Left ventricle myocardium superior (tissue), 1 donor: Measurements from ENCODE around the gene KCNQ2. TPM values are rescaled to one million over a fixed set of nuclear protein-coding genes. Genes with fewer than 3 reads are reported as not detected.
"Not testable (repeated sequence)": the region's sequence is repeated elsewhere in the genome, so short reads cannot be mapped to it uniquely, and the experiment has no call there.

ENCODE experiments used
- ATAC-seq: fragments of 200-7000 bp; cut with Tn5 transposase; one replicate; pipeline ENCODE4 v1.9.1; 2020; ENCODE audit warnings: mild to moderate bottlenecking, moderate library complexity
- DNase-seq: peaks from one replicate; pipeline ENCODE4 v3.0.0-alpha.2; 2020
- intact Hi-C: fragments of 100-400 bp; cut with micrococcal nuclease; formaldehyde crosslinking; loops from one replicate; pipeline ENCODE4 v1.11.0; 2022
- long read RNA-seq: library from polyadenylated mRNA; unstranded; transcript quantifications from one replicate; pipeline ENCODE4 v2.0.0, GENCODE V29; 2021
- total RNA-seq: library from RNA; stranded (reverse); fragmentation: NEBNext Ultra II Directional; extraction: Animal tissue kit (Norgen Biotek cat#: 25700); gene quantifications from one replicate; pipeline ENCODE4 v1.2.1, GENCODE V29; 2021
- donor health status: DM: no; HTN: yes; CAD: no; lungs with severe emphysema.

The KCNQ2 gene
- total RNA-seq = 0.52 TPM
- long read RNA-seq, partial matches to known transcripts = 1 of 1 reads
- long read RNA-seq, other reads (novel, unspliced or antisense) = 0 of 1 reads

GRCh38 chr20:63471981-63472831, at the start of gene KCNQ2:
Gene KCNQ2 (minus strand): TSS chr20:63472655. CDS start chr20:63472463, 192 bp downstream.
- DNase-seq (no peak), ATAC-seq (no peak)
- intact Hi-C loops = no loop called here

- ATAC-seq (no peak), DNase-seq (peak; percentile 47)
- intact Hi-C loops = no loop called here
Observed at GRCh38 chr20:63521602-63522001, 49.1 kb upstream of the KCNQ2 start.

- DNase-seq (peak; percentile 88), ATAC-seq (peak; percentile 63)
- intact Hi-C loops = no loop called here
Observed at GRCh38 chr20:63520934-63521601, 48.6 kb upstream of the KCNQ2 start.

- intact Hi-C loops = no loop called here
- ATAC-seq (peak; percentile 91), DNase-seq (peak; percentile 94)
Observed at GRCh38 chr20:63520504-63520933, 48.1 kb upstream of the KCNQ2 start, which contains the start of gene PPDPF. Gene PPDPF (plus strand): TSS chr20:63520765. CDS start chr20:63521309, 544 bp downstream.

GRCh38 chr20:63519668-63520503, 47.4 kb upstream of the KCNQ2 start:
- peak; percentile 71 for ATAC-seq
- intact Hi-C loops = no loop called here
- DNase-seq = peak; percentile 81

- intact Hi-C loops = no loop called here
- peak; percentile 30 for DNase-seq
- ATAC-seq = no peak
Observed at GRCh38 chr20:63518946-63519667, 46.7 kb upstream of the KCNQ2 start.

GRCh38 chr20:63518351-63518861, 46.0 kb upstream of the KCNQ2 start:
- intact Hi-C loops = no loop called here
- ATAC-seq (no peak), DNase-seq (peak; percentile 35)

- DNase-seq = peak; percentile 26
- no peak for ATAC-seq
- intact Hi-C loops = no loop called here
Observed at GRCh38 chr20:63517376-63518309, 45.2 kb upstream of the KCNQ2 start.

- DNase-seq, intact Hi-C loops, ATAC-seq: not testable (repeated sequence)
Observed at GRCh38 chr20:63514520-63514919, 42.1 kb upstream of the KCNQ2 start.

- ATAC-seq (no peak), DNase-seq (no peak)
- intact Hi-C loops = no loop called here
Observed at GRCh38 chr20:63513207-63513606, 40.8 kb upstream of the KCNQ2 start.

- ATAC-seq (peak; percentile 83), DNase-seq (no peak)
- intact Hi-C loops = no loop called here
Observed at GRCh38 chr20:63509088-63509564, 36.7 kb upstream of the KCNQ2 start.

GRCh38 chr20:63508072-63508768, 35.8 kb upstream of the KCNQ2 start:
- intact Hi-C loops = no loop called here
- DNase-seq (no peak), ATAC-seq (no peak)

- intact Hi-C loops = no loop called here
- ATAC-seq (no peak), DNase-seq (no peak)
Observed at GRCh38 chr20:63507083-63507743, 34.8 kb upstream of the KCNQ2 start.

- no peak for ATAC-seq
- DNase-seq = no peak
- intact Hi-C loops = no loop called here
Observed at GRCh38 chr20:63505723-63506122, 33.3 kb upstream of the KCNQ2 start.

GRCh38 chr20:63505281-63505680, 32.8 kb upstream of the KCNQ2 start:
- intact Hi-C loops = no loop called here
- DNase-seq = no peak
- ATAC-seq = no peak

- intact Hi-C loops = no loop called here
- ATAC-seq = no peak
- DNase-seq = no peak
Observed at GRCh38 chr20:63504642-63505041, 32.2 kb upstream of the KCNQ2 start.
